HUES48 (cell line): ENCODE data around the gene CEP68.

Experiments used
- H3K27ac ChIP-seq: one replicate; pipeline ENCODE4 v1.7.0; 2013; ENCODE audit warnings: low read depth, low read length, inconsistent platforms
- H3K27me3 ChIP-seq: 2 replicates; pipeline ENCODE4 v1.6.1; 2013; ENCODE audit warnings: mild to moderate bottlenecking, low read length; ENCODE audit not compliant: control insufficient read depth, insufficient read depth
- H3K36me3 ChIP-seq: 2 replicates; pipeline ENCODE4 v1.6.1; 2013; ENCODE audit warnings: low read length; ENCODE audit not compliant: control insufficient read depth, insufficient read depth
- H3K4me1 ChIP-seq: 2 replicates; pipeline ENCODE4 v1.6.1; 2013; ENCODE audit warnings: mild to moderate bottlenecking, low read length; ENCODE audit not compliant: control insufficient read depth, insufficient read depth
- H3K4me3 ChIP-seq: 2 replicates; pipeline ENCODE4 v1.5.1; 2013; ENCODE audit warnings: mild to moderate bottlenecking, low read depth, low read length
- H3K9ac ChIP-seq: 2 replicates; pipeline ENCODE4 v1.6.1; 2013; ENCODE audit warnings: mild to moderate bottlenecking, low read depth, low read length, moderate library complexity
- H3K9me3 ChIP-seq: 2 replicates; pipeline ENCODE4 v1.6.1; 2013; ENCODE audit warnings: low read length; ENCODE audit not compliant: control insufficient read depth, insufficient read depth

CEP68 gene

GRCh38 chr2:65096948-65097347 lies 40.7 kb downstream of the CEP68 start:
- H3K27me3 ChIP-seq: no peaks in the 10 kb centered on the region
- H3K36me3 ChIP-seq: peaks cover 73% of the 10 kb centered on the region
- no peak overlapping the region for H3K9ac ChIP-seq
- H3K27ac ChIP-seq: no peak overlapping the region
- H3K4me3 ChIP-seq: no peak overlapping the region
- H3K9me3 ChIP-seq: no peaks in the 10 kb centered on the region
- no peaks in the 10 kb centered on the region for H3K4me1 ChIP-seq

- Histone ChIP-seq H3K9ac (no peak overlapping the region), H3K9me3 (no peaks in the 10 kb centered on the region), H3K36me3 (peaks cover 77% of the 10 kb centered on the region)
Observed at GRCh38 chr2:65097844-65098243, 41.6 kb downstream of the CEP68 start.

GRCh38 chr2:65098741-65099140 lies 42.5 kb downstream of the CEP68 start:
- no peaks in the 10 kb centered on the region for H3K9me3 ChIP-seq
- no peaks in the 10 kb centered on the region for H3K27me3 ChIP-seq
- H3K27ac ChIP-seq: no peak overlapping the region
- peaks cover 79% of the 10 kb centered on the region for H3K36me3 ChIP-seq
- H3K4me3 ChIP-seq: no peak overlapping the region
- no peaks in the 10 kb centered on the region for H3K4me1 ChIP-seq
- no peak overlapping the region for H3K9ac ChIP-seq

More at GRCh38 chr2:65097844-65098243, 41.6 kb downstream of the CEP68 start:
- Histone ChIP-seq H3K4me1 (no peaks in the 10 kb centered on the region), H3K27ac (no peak overlapping the region), H3K4me3 (no peak overlapping the region), H3K27me3 (no peaks in the 10 kb centered on the region)

GRCh38 chr2:65101071-65101470 lies 44.9 kb downstream of the CEP68 start:
- peaks cover 73% of the 10 kb centered on the region for H3K36me3 ChIP-seq
- H3K4me1 ChIP-seq: no peaks in the 10 kb centered on the region
- H3K9me3 ChIP-seq: no peaks in the 10 kb centered on the region
- H3K4me3 ChIP-seq: no peak overlapping the region
- H3K27ac ChIP-seq: no peak overlapping the region
- H3K9ac ChIP-seq: no peak overlapping the region
- H3K27me3 ChIP-seq: no peaks in the 10 kb centered on the region

- H3K27ac ChIP-seq: no peak overlapping the region
- H3K9me3 ChIP-seq: no peaks in the 10 kb centered on the region
- H3K27me3 ChIP-seq: no peaks in the 10 kb centered on the region
- peaks cover 53% of the 10 kb centered on the region for H3K36me3 ChIP-seq
- no peak overlapping the region for H3K4me3 ChIP-seq
- no peaks in the 10 kb centered on the region for H3K4me1 ChIP-seq
- no peak overlapping the region for H3K9ac ChIP-seq
Observed at GRCh38 chr2:65103013-65103715, 46.9 kb downstream of the CEP68 start.

- no peaks in the 10 kb centered on the region for H3K27me3 ChIP-seq
- no peak overlapping the region for H3K4me3 ChIP-seq
- H3K36me3 ChIP-seq: peaks cover 16% of the 10 kb centered on the region
- no peak overlapping the region for H3K9ac ChIP-seq
- H3K4me1 ChIP-seq: no peaks in the 10 kb centered on the region
- no peak overlapping the region for H3K27ac ChIP-seq
- H3K9me3 ChIP-seq: no peaks in the 10 kb centered on the region
Observed at GRCh38 chr2:65107530-65107929, 51.3 kb downstream of the CEP68 start.

- Histone ChIP-seq H3K9me3 (no peaks in the 10 kb centered on the region), H3K4me3 (no peak overlapping the region), H3K27me3 (no peaks in the 10 kb centered on the region), H3K27ac (no peak overlapping the region), H3K4me1 (no peaks in the 10 kb centered on the region), H3K36me3 (peaks cover 5% of the 10 kb centered on the region; the same call in 1 of the 2 replicates), H3K9ac (no peak overlapping the region)
Observed at GRCh38 chr2:65108780-65109179, 52.6 kb downstream of the CEP68 start.

GRCh38 chr2:65112633-65113032 lies 56.4 kb downstream of the CEP68 start:
- H3K9me3 ChIP-seq: no peaks in the 10 kb centered on the region
- H3K4me3 ChIP-seq: no peak overlapping the region
- no peaks in the 10 kb centered on the region for H3K4me1 ChIP-seq
- no peak overlapping the region for H3K27ac ChIP-seq
- H3K27me3 ChIP-seq: no peaks in the 10 kb centered on the region
- H3K36me3 ChIP-seq: no peaks in the 10 kb centered on the region
- no peak overlapping the region for H3K9ac ChIP-seq

- Histone ChIP-seq H3K4me1 (no peaks in the 10 kb centered on the region), H3K36me3 (no peaks in the 10 kb centered on the region), H3K4me3 (no peak overlapping the region), H3K9me3 (no peaks in the 10 kb centered on the region), H3K27me3 (no peaks in the 10 kb centered on the region), H3K27ac (no peak overlapping the region), H3K9ac (no peak overlapping the region)
Observed at GRCh38 chr2:65113229-65113628, 57.0 kb downstream of the CEP68 start.

GRCh38 chr2:65113816-65114215 lies 57.6 kb downstream of the CEP68 start:
- no peaks in the 10 kb centered on the region for H3K9me3 ChIP-seq
- no peaks in the 10 kb centered on the region for H3K4me1 ChIP-seq
- no peaks in the 10 kb centered on the region for H3K27me3 ChIP-seq
- no peak overlapping the region for H3K4me3 ChIP-seq
- no peak overlapping the region for H3K9ac ChIP-seq
- no peak overlapping the region for H3K27ac ChIP-seq
- no peaks in the 10 kb centered on the region for H3K36me3 ChIP-seq

GRCh38 chr2:65114921-65115320 lies 58.7 kb downstream of the CEP68 start:
- Histone ChIP-seq H3K4me1 (no peaks in the 10 kb centered on the region), H3K9ac (no peak overlapping the region), H3K27ac (no peak overlapping the region), H3K9me3 (no peaks in the 10 kb centered on the region), H3K27me3 (no peaks in the 10 kb centered on the region), H3K36me3 (no peaks in the 10 kb centered on the region), H3K4me3 (no peak overlapping the region)
